Omental fat pad (tissue), 4 donors: Measurements from ENCODE around the gene EIF4EBP2. TPM values are rescaled to one million over a fixed set of nuclear protein-coding genes. Genes with fewer than 3 reads are reported as not detected.

Source experiments
- ATAC-seq: fragments of 150-250 bp; one replicate; pipeline ENCODE4 v1.9.1; 2016; ENCODE audit warnings: mild to moderate bottlenecking, moderate library complexity; ENCODE audit not compliant: low FRiP score
- DNase-seq: peaks from one replicate; pipeline ENCODE4 v3.0.0-alpha.2; 2019; ENCODE audit warnings: low spot score
- CTCF ChIP-seq, 3 donors: fragments of 450-650 bp; IDR thresholded peaks; one replicate each; pipeline ENCODE4 v1.5.1; 2016 to 2017; ENCODE audit warnings: antibody characterized with exemption in 3 of 3, mild to moderate bottlenecking in 3 of 3, moderate library complexity in 2 of 3
- total RNA-seq, 4 donors: library from RNA; depleted of rRNA; stranded (reverse); fragments of >200 nt; gene quantifications; one replicate each; pipeline ENCODE4 v1.1.0, GENCODE V29; 2016

The EIF4EBP2 gene
- total RNA-seq, 4 donors from 2014 or later: 104 to 195 (median 141) TPM

GRCh38 chr10:70474780-70475179, 70.8 kb downstream of the EIF4EBP2 start:
- DNase-seq: no peak
- no peak for ATAC-seq
- TF ChIP-seq CTCF (IDR thresholded peaks at IDR 0.05): no peak

- no peak for DNase-seq
- ATAC-seq: no peak
- no peak for TF ChIP-seq CTCF (IDR thresholded peaks at IDR 0.05)
Measured at GRCh38 chr10:70475661-70476060, 71.7 kb downstream of the EIF4EBP2 start.

GRCh38 chr10:70476249-70477035, 72.5 kb downstream of the EIF4EBP2 start:
- DNase-seq (no peak), ATAC-seq (no peak)
- TF ChIP-seq CTCF (IDR thresholded peaks at IDR 0.05): no peak

GRCh38 chr10:70477661-70478162, 73.8 kb downstream of the EIF4EBP2 start:
- no peak for TF ChIP-seq CTCF (IDR thresholded peaks at IDR 0.05)
- ATAC-seq: peak; percentile 75
- DNase-seq: no peak

Other genes with a start within 250 kb of the EIF4EBP2 start
- gene SAR1A, start 233.6 kb upstream of the EIF4EBP2 start, total RNA-seq: 100 to 1,000 TPM in 3 of 4 donors, 10 to 100 TPM in 1; 97.7 to 179 (median 141) TPM
- gene PPA1, start 170.7 kb upstream of the EIF4EBP2 start, total RNA-seq: 100 to 1,000 TPM in 3 of 4 donors, 10 to 100 TPM in 1; 92.4 to 331 (median 217) TPM
- 1 to 10 TPM in 1 of 4 donors, under 1 TPM in 2, not detected in 1; 0.19 to 3.4 (median 0.60) TPM for gene NPFFR1, start 120.1 kb upstream of the EIF4EBP2 start, total RNA-seq
- 1 to 10 TPM; 2.0 to 5.8 (median 2.5) TPM for gene LRRC20, start 21.5 kb upstream of the EIF4EBP2 start, total RNA-seq
- gene NODAL, start 37.5 kb downstream of the EIF4EBP2 start, total RNA-seq: not detected
- gene PALD1, start 74.6 kb downstream of the EIF4EBP2 start, total RNA-seq: 10 to 100 TPM in 2 of 4 donors, 1 to 10 TPM in 2; 3.3 to 12.1 (median 8.0) TPM
- gene PRF1, start 198.6 kb downstream of the EIF4EBP2 start, total RNA-seq: 10 to 100 TPM in 1 of 4 donors, 1 to 10 TPM in 3; 3.0 to 21.4 (median 3.6) TPM